ENCODE measurements around the gene ZNG1A. TPM values are rescaled to one million over a fixed set of nuclear protein-coding genes. Genes with fewer than 3 reads are reported as not detected.
"Not testable (repeated sequence)": the region's sequence is repeated elsewhere in the genome, so short reads cannot be mapped to it uniquely, and the experiment has no call there.

Gene ZNG1A
- polyA plus RNA-seq: 74.9 and 92.2 TPM in 2 replicates
- polyA minus RNA-seq: 61.6 TPM in 2 replicates

DNA sequence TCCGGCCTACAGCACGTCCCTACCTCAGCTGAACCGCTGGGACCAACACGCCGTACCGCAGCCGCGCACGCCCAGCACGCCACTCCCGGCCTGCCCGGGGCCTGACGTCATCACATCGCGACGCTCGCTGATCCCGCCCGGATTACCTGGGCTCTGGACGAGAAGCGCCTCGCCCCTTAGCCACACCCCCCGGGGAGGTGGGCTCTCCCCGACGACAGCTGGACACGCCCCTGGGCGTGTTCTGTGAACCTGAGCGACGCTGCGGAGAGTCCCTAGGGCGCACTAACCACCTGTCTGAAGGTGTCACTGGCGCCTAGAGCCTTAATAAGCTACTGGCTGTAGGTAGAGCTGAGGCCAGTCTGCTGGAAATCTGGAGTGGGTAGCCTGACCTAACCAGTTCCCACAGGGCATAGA, at the start of gene ZNG1A:
TSS of gene ZNG1A (minus strand) at position 87 of the 414 bp plus-strand sequence. CDS start 87 bp downstream, outside the sequence.
- not testable (repeated sequence) for H3K4me2 ChIP-seq (ENCODE audit: low read length); H3K9ac ChIP-seq (ENCODE audit: low read length); H3K27me3 ChIP-seq (ENCODE audit: insufficient read depth, low read depth, low read length); H3K27ac ChIP-seq (ENCODE audit: low read length); H3K36me3 ChIP-seq (ENCODE audit: insufficient read depth, low read length); H4K20me1 ChIP-seq (ENCODE audit: insufficient read depth); H3F3A ChIP-seq (ENCODE audit: insufficient read depth, low read length, poor library complexity, severe bottlenecking); H3K9me3 ChIP-seq (ENCODE audit: low read length); H3K9me2 ChIP-seq (ENCODE audit: insufficient read depth, low read length); H3K79me2 ChIP-seq (replicated peaks; ENCODE audit: insufficient read depth, low read length); H2AFZ ChIP-seq (ENCODE audit: low read depth, low read length)
- H3K4me3 ChIP-seq (ENCODE audit: low read length): peak within 1 kb of the TSS; percentile 60

DNA sequence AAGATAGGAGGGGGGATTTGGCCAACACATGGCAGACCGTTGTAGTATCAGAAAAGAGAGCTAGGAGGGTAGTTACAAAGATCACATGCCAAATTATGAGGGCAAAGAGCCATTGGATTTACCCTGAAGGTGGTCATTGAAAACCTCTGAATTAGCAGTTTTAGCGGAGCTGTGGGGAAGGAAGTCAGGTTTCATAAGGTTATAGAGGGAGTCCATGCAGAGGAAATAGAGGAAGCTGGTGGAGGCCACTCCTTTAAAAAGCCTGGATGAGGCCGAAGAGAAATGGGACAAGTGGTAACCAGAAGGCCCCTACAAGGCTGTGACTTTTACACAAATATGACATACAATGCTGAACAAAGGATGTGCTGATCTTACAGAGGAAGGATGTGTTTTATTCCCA, 49.0 kb upstream of the ZNG1A start:
- H4K20me1 ChIP-seq (ENCODE audit: insufficient read depth): no peaks in the 10 kb centered on the region
- H3K4me3 ChIP-seq (ENCODE audit: low read length): no peak overlapping the region
- H3K9me2 ChIP-seq (ENCODE audit: insufficient read depth, low read length): no peaks in the 10 kb centered on the region
- no peak overlapping the region for H3K27ac ChIP-seq (ENCODE audit: low read length)
- no peaks in the 10 kb centered on the region for H3F3A ChIP-seq (ENCODE audit: insufficient read depth, low read length, poor library complexity, severe bottlenecking)
- H3K79me2 ChIP-seq (replicated peaks; ENCODE audit: insufficient read depth, low read length): no peaks in the 10 kb centered on the region
- H2AFZ ChIP-seq (ENCODE audit: low read depth, low read length): no peak overlapping the region
- H3K36me3 ChIP-seq (ENCODE audit: insufficient read depth, low read length): no peaks in the 10 kb centered on the region
- no peak overlapping the region for H3K9ac ChIP-seq (ENCODE audit: low read length)
- TF ChIP-seq POLR2AphosphoS5 (IDR thresholded peaks at IDR 0.05): no peak
- no peak for TF ChIP-seq SMC3 (conservative IDR thresholded peaks at IDR 0.05; ENCODE audit: poor library complexity)
- TF ChIP-seq, protein P1, sequence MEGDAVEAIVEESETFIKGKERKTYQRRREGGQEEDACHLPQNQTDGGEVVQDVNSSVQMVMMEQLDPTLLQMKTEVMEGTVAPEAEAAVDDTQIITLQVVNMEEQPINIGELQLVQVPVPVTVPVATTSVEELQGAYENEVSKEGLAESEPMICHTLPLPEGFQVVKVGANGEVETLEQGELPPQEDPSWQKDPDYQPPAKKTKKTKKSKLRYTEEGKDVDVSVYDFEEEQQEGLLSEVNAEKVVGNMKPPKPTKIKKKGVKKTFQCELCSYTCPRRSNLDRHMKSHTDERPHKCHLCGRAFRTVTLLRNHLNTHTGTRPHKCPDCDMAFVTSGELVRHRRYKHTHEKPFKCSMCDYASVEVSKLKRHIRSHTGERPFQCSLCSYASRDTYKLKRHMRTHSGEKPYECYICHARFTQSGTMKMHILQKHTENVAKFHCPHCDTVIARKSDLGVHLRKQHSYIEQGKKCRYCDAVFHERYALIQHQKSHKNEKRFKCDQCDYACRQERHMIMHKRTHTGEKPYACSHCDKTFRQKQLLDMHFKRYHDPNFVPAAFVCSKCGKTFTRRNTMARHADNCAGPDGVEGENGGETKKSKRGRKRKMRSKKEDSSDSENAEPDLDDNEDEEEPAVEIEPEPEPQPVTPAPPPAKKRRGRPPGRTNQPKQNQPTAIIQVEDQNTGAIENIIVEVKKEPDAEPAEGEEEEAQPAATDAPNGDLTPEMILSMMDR (IDR thresholded peaks at IDR 0.05; ENCODE audit: poor library complexity, severe bottlenecking): no peak
- no peak for TF ChIP-seq MXI1 (conservative IDR thresholded peaks at IDR 0.05; ENCODE audit: poor library complexity, severe bottlenecking)
- TF ChIP-seq, protein P2, sequence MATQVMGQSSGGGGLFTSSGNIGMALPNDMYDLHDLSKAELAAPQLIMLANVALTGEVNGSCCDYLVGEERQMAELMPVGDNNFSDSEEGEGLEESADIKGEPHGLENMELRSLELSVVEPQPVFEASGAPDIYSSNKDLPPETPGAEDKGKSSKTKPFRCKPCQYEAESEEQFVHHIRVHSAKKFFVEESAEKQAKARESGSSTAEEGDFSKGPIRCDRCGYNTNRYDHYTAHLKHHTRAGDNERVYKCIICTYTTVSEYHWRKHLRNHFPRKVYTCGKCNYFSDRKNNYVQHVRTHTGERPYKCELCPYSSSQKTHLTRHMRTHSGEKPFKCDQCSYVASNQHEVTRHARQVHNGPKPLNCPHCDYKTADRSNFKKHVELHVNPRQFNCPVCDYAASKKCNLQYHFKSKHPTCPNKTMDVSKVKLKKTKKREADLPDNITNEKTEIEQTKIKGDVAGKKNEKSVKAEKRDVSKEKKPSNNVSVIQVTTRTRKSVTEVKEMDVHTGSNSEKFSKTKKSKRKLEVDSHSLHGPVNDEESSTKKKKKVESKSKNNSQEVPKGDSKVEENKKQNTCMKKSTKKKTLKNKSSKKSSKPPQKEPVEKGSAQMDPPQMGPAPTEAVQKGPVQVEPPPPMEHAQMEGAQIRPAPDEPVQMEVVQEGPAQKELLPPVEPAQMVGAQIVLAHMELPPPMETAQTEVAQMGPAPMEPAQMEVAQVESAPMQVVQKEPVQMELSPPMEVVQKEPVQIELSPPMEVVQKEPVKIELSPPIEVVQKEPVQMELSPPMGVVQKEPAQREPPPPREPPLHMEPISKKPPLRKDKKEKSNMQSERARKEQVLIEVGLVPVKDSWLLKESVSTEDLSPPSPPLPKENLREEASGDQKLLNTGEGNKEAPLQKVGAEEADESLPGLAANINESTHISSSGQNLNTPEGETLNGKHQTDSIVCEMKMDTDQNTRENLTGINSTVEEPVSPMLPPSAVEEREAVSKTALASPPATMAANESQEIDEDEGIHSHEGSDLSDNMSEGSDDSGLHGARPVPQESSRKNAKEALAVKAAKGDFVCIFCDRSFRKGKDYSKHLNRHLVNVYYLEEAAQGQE (IDR thresholded peaks at IDR 0.05; ENCODE audit: borderline replicate concordance): no peak
- TF ChIP-seq RAD21 (conservative IDR thresholded peaks at IDR 0.05): no peak
- H3K9me3 ChIP-seq (ENCODE audit: low read length): no peaks in the 10 kb centered on the region
- H3K4me2 ChIP-seq (ENCODE audit: low read length): no peak overlapping the region
- H3K27me3 ChIP-seq (ENCODE audit: insufficient read depth, low read depth, low read length): no peaks in the 10 kb centered on the region

DNA sequence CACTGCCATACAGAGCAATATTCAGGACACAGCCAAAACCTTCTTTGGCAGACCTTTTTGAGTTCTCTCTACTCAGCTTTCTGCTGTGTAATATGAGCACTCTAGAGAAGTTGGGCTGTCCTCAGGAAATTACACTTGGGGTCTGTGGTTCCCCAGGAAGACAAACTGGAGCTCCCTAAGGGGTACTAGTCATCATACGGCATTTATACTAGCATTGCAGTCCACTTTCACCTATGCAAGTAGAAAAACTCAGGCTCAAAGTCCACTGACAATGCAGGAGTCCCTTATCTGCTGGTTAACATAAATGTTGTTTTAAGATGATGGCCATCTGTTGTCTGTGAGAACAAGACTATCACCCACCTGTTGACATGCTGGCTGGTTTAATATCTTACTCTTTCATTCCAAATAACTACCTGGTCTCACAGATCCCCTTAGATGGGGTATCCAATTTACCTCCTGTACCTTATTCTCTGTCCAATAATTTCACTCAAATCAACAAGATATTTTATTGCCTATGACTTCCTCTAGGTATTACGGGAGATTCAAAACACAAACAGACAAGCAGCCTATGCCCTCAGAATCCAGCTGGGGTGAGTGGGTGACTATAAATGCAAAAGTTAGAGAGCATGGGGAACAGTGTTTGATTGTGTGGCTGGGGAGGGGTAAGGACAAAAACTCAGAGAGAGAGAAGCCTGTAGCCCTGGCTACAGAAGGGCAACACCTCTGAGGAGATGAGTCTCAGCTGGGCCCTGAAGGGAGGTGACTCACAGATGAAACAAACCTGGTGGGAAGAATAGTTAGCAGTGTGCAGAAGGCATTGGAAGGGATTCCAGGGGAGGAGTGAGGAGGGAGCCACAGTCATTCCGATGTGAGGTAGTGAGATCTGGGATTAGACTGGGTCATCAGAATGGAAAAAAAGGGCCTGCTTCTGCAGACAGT, 46.0 kb upstream of the ZNG1A start:
- Histone ChIP-seq H3K27ac (ENCODE audit: low read length) (no peak overlapping the region), H4K20me1 (ENCODE audit: insufficient read depth) (no peaks in the 10 kb centered on the region)
- no peak for TF ChIP-seq EZH2 (IDR thresholded peaks at IDR 0.05; ENCODE audit: borderline replicate concordance, insufficient read depth, low read length, poor library complexity, severe bottlenecking)
- TF ChIP-seq, protein P2 (IDR thresholded peaks at IDR 0.05; ENCODE audit: borderline replicate concordance): no peak
- TF ChIP-seq TAF1 (IDR thresholded peaks at IDR 0.05; ENCODE audit: low read depth): no peak
- TF ChIP-seq POLR2AphosphoS5 (IDR thresholded peaks at IDR 0.05): no peak
- TF ChIP-seq, protein P1 (IDR thresholded peaks at IDR 0.05; ENCODE audit: poor library complexity, severe bottlenecking): no peak
- no peak for TF ChIP-seq SMC3 (conservative IDR thresholded peaks at IDR 0.05; ENCODE audit: poor library complexity)
- no peak for TF ChIP-seq MXI1 (conservative IDR thresholded peaks at IDR 0.05; ENCODE audit: poor library complexity, severe bottlenecking)
- TF ChIP-seq RAD21 (conservative IDR thresholded peaks at IDR 0.05): no peak

More for the DNA sequence above, 46.0 kb upstream of the ZNG1A start:
- Histone ChIP-seq H3K27me3 (ENCODE audit: insufficient read depth, low read depth, low read length) (no peaks in the 10 kb centered on the region), H3F3A (ENCODE audit: insufficient read depth, low read length, poor library complexity, severe bottlenecking) (no peaks in the 10 kb centered on the region), H3K9me2 (ENCODE audit: insufficient read depth, low read length) (no peaks in the 10 kb centered on the region), H3K36me3 (ENCODE audit: insufficient read depth, low read length) (no peaks in the 10 kb centered on the region), H3K4me2 (ENCODE audit: low read length) (no peak overlapping the region), H3K79me2 (replicated peaks; ENCODE audit: insufficient read depth, low read length) (no peaks in the 10 kb centered on the region), H3K9ac (ENCODE audit: low read length) (no peak overlapping the region), H2AFZ (ENCODE audit: low read depth, low read length) (no peak overlapping the region), H3K9me3 (ENCODE audit: low read length) (no peaks in the 10 kb centered on the region), H3K4me3 (ENCODE audit: low read length) (no peak overlapping the region)

Data from neural cell (in vitro differentiated cells).